Gastroesophageal sphincter (tissue), 3 donors: ENCODE measurements around the gene CYP26B1.
A peak's percentile ranks its signal among the peaks of the same experiment; 100 is the strongest.

Source experiments
- POLR2AphosphoS5 ChIP-seq: sonication (generic); formaldehyde crosslinking; IDR thresholded peaks from one replicate; pipeline ENCODE4 v1.6.1; 2017; ENCODE audit warnings: antibody characterized with exemption
- TF ChIP-seq, protein P1 (sequence below), 4 experiments: fragments of 200-600 bp in 2 of 4; fragments of 450-650 bp in 2 of 4; sonication (generic) in 1 of 4; IDR thresholded peaks; one replicate each; pipeline ENCODE4 v1.5.1; 2017 to 2019; ENCODE audit warnings: antibody characterized with exemption in 4 of 4, mild to moderate bottlenecking in 2 of 4, moderate library complexity in 2 of 4

- TF ChIP-seq, protein P1, sequence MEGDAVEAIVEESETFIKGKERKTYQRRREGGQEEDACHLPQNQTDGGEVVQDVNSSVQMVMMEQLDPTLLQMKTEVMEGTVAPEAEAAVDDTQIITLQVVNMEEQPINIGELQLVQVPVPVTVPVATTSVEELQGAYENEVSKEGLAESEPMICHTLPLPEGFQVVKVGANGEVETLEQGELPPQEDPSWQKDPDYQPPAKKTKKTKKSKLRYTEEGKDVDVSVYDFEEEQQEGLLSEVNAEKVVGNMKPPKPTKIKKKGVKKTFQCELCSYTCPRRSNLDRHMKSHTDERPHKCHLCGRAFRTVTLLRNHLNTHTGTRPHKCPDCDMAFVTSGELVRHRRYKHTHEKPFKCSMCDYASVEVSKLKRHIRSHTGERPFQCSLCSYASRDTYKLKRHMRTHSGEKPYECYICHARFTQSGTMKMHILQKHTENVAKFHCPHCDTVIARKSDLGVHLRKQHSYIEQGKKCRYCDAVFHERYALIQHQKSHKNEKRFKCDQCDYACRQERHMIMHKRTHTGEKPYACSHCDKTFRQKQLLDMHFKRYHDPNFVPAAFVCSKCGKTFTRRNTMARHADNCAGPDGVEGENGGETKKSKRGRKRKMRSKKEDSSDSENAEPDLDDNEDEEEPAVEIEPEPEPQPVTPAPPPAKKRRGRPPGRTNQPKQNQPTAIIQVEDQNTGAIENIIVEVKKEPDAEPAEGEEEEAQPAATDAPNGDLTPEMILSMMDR (IDR thresholded peaks at IDR 0.05) = peak in 3 of 4 experiments; percentile 92 to 95 (median 94)
- TF ChIP-seq POLR2AphosphoS5 = no peak
Measured at GRCh38 chr2:72150157-72150860, 2.6 kb upstream of the CYP26B1 start.
